ENCODE measurements around the gene CCDC24. TPM values are rescaled to one million over a fixed set of nuclear protein-coding genes. Genes with fewer than 3 reads are reported as not detected.
A peak's percentile ranks its signal among the peaks of the same experiment; 100 is the strongest.

CCDC24 gene
- total and polyA plus RNA-seq, 9 of the 15 experiments (the other 6 are each of a cell fraction or from before 2014, with no cell fraction given) = 0.31 to 4.5 (median 1.5) TPM

DNA sequence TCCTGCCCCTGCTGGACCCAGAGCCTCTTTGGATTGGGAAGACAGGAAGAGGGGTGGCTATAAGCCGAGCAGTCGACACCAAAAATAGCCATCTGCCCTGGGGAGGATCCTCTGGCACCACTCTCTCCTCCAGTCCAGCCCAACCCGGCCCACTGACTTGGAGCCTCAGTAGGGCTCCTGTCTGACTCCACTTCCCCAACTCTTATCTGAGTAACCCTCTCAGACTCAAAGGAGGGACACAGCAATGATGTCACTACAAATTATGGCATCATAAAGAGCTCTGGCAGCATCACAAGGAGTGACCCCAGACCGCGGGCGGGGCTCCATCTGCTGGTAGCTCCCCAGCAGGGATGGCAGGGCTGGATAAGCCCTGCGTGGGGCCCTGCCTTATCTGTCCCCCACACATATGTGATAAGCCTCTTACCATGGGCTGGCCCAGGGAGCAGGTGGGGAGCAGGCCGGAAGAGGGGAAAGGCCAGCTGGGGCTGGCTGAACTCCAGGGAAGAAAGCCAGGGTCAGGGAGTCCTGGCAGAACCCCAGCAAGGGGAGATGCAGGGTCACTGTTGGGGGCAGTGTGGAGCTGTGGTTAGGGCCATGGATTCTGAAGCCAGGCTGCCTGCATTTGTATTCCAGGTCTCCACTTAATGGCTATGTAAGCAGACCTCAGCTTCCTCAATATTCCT lies 44.5 kb downstream of the CCDC24 start (continued):
- TF ChIP-seq, protein P1, sequence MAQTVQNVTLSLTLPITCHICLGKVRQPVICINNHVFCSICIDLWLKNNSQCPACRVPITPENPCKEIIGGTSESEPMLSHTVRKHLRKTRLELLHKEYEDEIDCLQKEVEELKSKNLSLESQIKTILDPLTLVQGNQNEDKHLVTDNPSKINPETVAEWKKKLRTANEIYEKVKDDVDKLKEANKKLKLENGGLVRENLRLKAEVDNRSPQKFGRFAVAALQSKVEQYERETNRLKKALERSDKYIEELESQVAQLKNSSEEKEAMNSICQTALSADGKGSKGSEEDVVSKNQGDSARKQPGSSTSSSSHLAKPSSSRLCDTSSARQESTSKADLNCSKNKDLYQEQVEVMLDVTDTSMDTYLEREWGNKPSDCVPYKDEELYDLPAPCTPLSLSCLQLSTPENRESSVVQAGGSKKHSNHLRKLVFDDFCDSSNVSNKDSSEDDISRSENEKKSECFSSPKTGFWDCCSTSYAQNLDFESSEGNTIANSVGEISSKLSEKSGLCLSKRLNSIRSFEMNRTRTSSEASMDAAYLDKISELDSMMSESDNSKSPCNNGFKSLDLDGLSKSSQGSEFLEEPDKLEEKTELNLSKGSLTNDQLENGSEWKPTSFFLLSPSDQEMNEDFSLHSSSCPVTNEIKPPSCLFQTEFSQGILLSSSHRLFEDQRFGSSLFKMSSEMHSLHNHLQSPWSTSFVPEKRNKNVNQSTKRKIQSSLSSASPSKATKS (CRISPR knock-in tag; IDR thresholded peaks at IDR 0.05) = 0 out of 2 replicates have a peak, but pooled peaks have one; percentile 3
- TF ChIP-seq RAD51 (IDR thresholded peaks at IDR 0.05; ENCODE audit: borderline replicate concordance, low read depth) (peak; percentile 68), RBM39 (optimal IDR thresholded peaks at IDR 0.05; ENCODE audit: low read depth, low read length) (peak; percentile 27), SREBF1 (IDR thresholded peaks at IDR 0.05; ENCODE audit: borderline replicate concordance, low read depth, low read length) (peak; percentile 68; the same call in 1 of the 2 replicates), NR3C1 (CRISPR knock-in tag; IDR thresholded peaks at IDR 0.05) (no peak), CHCHD3 (CRISPR knock-in tag; IDR thresholded peaks at IDR 0.05) (no peak), ZNF175 (CRISPR knock-in tag; IDR thresholded peaks at IDR 0.05; ENCODE audit: low read depth) (peak; percentile 100), FOXA3 (CRISPR knock-in tag; conservative IDR thresholded peaks at IDR 0.05 in 1 of 2, IDR thresholded peaks at IDR 0.05 in 1 of 2) (peak in 1 of 2 experiments; percentile 46; a peak in 1 of 4 replicates), FOXJ2 (tag; IDR thresholded peaks at IDR 0.05) (peak; percentile 96), MAFG (tag; conservative IDR thresholded peaks at IDR 0.05) (no peak), LARP7 (IDR thresholded peaks at IDR 0.05) (no peak), HDAC8 (tag; IDR thresholded peaks at IDR 0.05) (peak; percentile 76), TBL1XR1 (IDR thresholded peaks at IDR 0.05; ENCODE audit: low read length in 2 of 2) (peak; percentile 100), RB1 (IDR thresholded peaks at IDR 0.05; ENCODE audit: low read depth) (peak; percentile 85), CBX3 (IDR thresholded peaks at IDR 0.05; ENCODE audit: borderline replicate concordance in 1 of 2, low read length in 2 of 2) (peak in 1 of 2 experiments; percentile 88; a peak in 2 of 3 replicates), RNF2 (IDR thresholded peaks at IDR 0.05) (peak; percentile 99)
- TF ChIP-seq, protein P2, sequence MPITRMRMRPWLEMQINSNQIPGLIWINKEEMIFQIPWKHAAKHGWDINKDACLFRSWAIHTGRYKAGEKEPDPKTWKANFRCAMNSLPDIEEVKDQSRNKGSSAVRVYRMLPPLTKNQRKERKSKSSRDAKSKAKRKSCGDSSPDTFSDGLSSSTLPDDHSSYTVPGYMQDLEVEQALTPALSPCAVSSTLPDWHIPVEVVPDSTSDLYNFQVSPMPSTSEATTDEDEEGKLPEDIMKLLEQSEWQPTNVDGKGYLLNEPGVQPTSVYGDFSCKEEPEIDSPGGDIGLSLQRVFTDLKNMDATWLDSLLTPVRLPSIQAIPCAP (CRISPR knock-in tag; IDR thresholded peaks at IDR 0.05; ENCODE audit: borderline replicate concordance) = no peak
- TF ChIP-seq, protein P3, sequence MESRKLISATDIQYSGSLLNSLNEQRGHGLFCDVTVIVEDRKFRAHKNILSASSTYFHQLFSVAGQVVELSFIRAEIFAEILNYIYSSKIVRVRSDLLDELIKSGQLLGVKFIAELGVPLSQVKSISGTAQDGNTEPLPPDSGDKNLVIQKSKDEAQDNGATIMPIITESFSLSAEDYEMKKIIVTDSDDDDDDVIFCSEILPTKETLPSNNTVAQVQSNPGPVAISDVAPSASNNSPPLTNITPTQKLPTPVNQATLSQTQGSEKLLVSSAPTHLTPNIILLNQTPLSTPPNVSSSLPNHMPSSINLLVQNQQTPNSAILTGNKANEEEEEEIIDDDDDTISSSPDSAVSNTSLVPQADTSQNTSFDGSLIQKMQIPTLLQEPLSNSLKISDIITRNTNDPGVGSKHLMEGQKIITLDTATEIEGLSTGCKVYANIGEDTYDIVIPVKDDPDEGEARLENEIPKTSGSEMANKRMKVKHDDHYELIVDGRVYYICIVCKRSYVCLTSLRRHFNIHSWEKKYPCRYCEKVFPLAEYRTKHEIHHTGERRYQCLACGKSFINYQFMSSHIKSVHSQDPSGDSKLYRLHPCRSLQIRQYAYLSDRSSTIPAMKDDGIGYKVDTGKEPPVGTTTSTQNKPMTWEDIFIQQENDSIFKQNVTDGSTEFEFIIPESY (CRISPR knock-in tag; IDR thresholded peaks at IDR 0.05) = peak; percentile 87
- TF ChIP-seq, protein P4, sequence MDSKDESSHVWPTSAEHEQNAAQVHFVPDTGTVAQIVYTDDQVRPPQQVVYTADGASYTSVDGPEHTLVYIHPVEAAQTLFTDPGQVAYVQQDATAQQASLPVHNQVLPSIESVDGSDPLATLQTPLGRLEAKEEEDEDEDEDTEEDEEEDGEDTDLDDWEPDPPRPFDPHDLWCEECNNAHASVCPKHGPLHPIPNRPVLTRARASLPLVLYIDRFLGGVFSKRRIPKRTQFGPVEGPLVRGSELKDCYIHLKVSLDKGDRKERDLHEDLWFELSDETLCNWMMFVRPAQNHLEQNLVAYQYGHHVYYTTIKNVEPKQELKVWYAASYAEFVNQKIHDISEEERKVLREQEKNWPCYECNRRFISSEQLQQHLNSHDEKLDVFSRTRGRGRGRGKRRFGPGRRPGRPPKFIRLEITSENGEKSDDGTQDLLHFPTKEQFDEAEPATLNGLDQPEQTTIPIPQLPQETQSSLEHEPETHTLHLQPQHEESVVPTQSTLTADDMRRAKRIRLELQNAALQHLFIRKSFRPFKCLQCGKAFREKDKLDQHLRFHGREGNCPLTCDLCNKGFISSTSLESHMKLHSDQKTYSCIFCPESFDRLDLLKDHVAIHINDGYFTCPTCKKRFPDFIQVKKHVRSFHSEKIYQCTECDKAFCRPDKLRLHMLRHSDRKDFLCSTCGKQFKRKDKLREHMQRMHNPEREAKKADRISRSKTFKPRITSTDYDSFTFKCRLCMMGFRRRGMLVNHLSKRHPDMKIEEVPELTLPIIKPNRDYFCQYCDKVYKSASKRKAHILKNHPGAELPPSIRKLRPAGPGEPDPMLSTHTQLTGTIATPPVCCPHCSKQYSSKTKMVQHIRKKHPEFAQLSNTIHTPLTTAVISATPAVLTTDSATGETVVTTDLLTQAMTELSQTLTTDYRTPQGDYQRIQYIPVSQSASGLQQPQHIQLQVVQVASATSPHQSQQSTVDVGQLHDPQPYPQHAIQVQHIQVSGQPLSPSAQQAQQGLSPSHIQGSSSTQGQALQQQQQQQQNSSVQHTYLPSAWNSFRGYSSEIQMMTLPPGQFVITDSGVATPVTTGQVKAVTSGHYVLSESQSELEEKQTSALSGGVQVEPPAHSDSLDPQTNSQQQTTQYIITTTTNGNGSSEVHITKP (IDR thresholded peaks at IDR 0.05; ENCODE audit: partially characterized antibody) = peak; percentile 80
